HG02610 (cell line): Measurements from ENCODE around the gene HCRTR2.

Experiments used
- ATAC-seq: cut with Tn5 transposase; IDR thresholded peaks from one replicate; pipeline ENCODE4 v1.9.1; 2021; ENCODE audit warnings: mild to moderate bottlenecking, moderate library complexity; ENCODE audit not compliant: unreplicated experiment

The HCRTR2 gene

GRCh38 chr6:55319961-55320695, 145.8 kb downstream of the HCRTR2 start:
- ATAC-seq = no peak

GRCh38 chr6:55320696-55321086, 146.4 kb downstream of the HCRTR2 start:
- no peak for ATAC-seq

- no peak for ATAC-seq
Observed at GRCh38 chr6:55327169-55327568, 152.9 kb downstream of the HCRTR2 start, which contains the start of gene GFRAL. TSS of gene GFRAL (plus strand) at chr6:55327469. CDS start at chr6:55327555, 86 bp downstream.
